ENCODE results near the gene GNG3. TPM values are rescaled to one million over a fixed set of nuclear protein-coding genes. Genes with fewer than 3 reads are reported as not detected.
"Not testable (repeated sequence)": the region's sequence is repeated elsewhere in the genome, so short reads cannot be mapped to it uniquely, and the experiment has no call there.

The GNG3 gene
- total RNA-seq, 1 donor, result not detected

GRCh38 chr11:62688491-62688890, 19.0 kb upstream of the GNG3 start:
- peak overlapping the region; percentile 84 for H3K4me3 ChIP-seq (ENCODE audit: low read depth, low read length)
- DNase-seq (ENCODE audit: low read depth), result peak; percentile 39
- TF ChIP-seq CTCF (IDR thresholded peaks at IDR 0.05; ENCODE audit: insufficient read depth, low read length), result no peak

- TF ChIP-seq CTCF (IDR thresholded peaks at IDR 0.05; ENCODE audit: insufficient read depth, low read length), result no peak
- H3K4me3 ChIP-seq (ENCODE audit: low read depth, low read length), result peak within 1 kb of the TSS; percentile 84
- DNase-seq (ENCODE audit: low read depth), result peak; percentile 99
Measured at GRCh38 chr11:62689421-62690183, 17.9 kb upstream of the GNG3 start, which contains the start of gene LRRN4CL. LRRN4CL (minus strand) TSS chr11:62689530; CDS start chr11:62688508, 1,022 bp downstream.

- DNase-seq (ENCODE audit: low read depth); H3K4me3 ChIP-seq (ENCODE audit: low read depth, low read length): not testable (repeated sequence)
Measured at GRCh38 chr11:62693624-62694023, 13.9 kb upstream of the GNG3 start.

- DNase-seq (ENCODE audit: low read depth), result peak; percentile 91
- no peak overlapping the region for H3K4me3 ChIP-seq (ENCODE audit: low read depth, low read length)
- peak; percentile 85 for TF ChIP-seq CTCF (IDR thresholded peaks at IDR 0.05; ENCODE audit: insufficient read depth, low read length)
Measured at GRCh38 chr11:62694455-62695167, 12.9 kb upstream of the GNG3 start.

- DNase-seq (ENCODE audit: low read depth), result no peak
- H3K4me3 ChIP-seq (ENCODE audit: low read depth, low read length), result no peak overlapping the region
- TF ChIP-seq CTCF (IDR thresholded peaks at IDR 0.05; ENCODE audit: insufficient read depth, low read length), result no peak
Measured at GRCh38 chr11:62702246-62702645, 5.2 kb upstream of the GNG3 start.

- not testable (repeated sequence) for DNase-seq (ENCODE audit: low read depth); H3K4me3 ChIP-seq (ENCODE audit: low read depth, low read length)
Measured at GRCh38 chr11:62703921-62704320, 3.6 kb upstream of the GNG3 start.

GRCh38 chr11:62705413-62705812, 2.1 kb upstream of the GNG3 start:
- DNase-seq (ENCODE audit: low read depth), result no peak

More at GRCh38 chr11:62705413-62705812, 2.1 kb upstream of the GNG3 start:
- peak overlapping the region; percentile 77 for H3K4me3 ChIP-seq (ENCODE audit: low read depth, low read length)
- no peak for TF ChIP-seq CTCF (IDR thresholded peaks at IDR 0.05; ENCODE audit: insufficient read depth, low read length)

Measured in fibroblast of the aortic adventitia (primary cell).